ENCODE measurements around the gene SEMA4G. TPM values are rescaled to one million over a fixed set of nuclear protein-coding genes. Genes with fewer than 3 reads are reported as not detected.

SEMA4G gene
- total and polyA plus RNA-seq, 2 of the 13 experiments (the other 11 are each of a cell fraction or from before 2014, with no cell fraction given): 46.2 to 207 TPM

- TF ChIP-seq THAP9 (CRISPR knock-in tag; IDR thresholded peaks at IDR 0.05; ENCODE audit: borderline replicate concordance) (peak; percentile 55; the same call in 1 of the 2 replicates), ZBTB39 (CRISPR knock-in tag; IDR thresholded peaks at IDR 0.05) (no peak), FUBP1 (CRISPR knock-in tag; IDR thresholded peaks at IDR 0.05; ENCODE audit: borderline replicate concordance) (no peak), MIXL1 (CRISPR knock-in tag; IDR thresholded peaks at IDR 0.05) (peak; percentile 21; the same call in 1 of the 2 replicates), ZNF891 (CRISPR knock-in tag; IDR thresholded peaks at IDR 0.05) (no peak; the same call in none of the 2 replicates), GZF1 (CRISPR knock-in tag; IDR thresholded peaks at IDR 0.05) (no peak), ZNF234 (CRISPR knock-in tag; conservative IDR thresholded peaks at IDR 0.05) (no peak), ARID5B (CRISPR knock-in tag; IDR thresholded peaks at IDR 0.05) (peak; percentile 21; the same call in 1 of the 2 replicates), SALL1 (CRISPR knock-in tag; IDR thresholded peaks at IDR 0.05) (no peak), ZNF780A (CRISPR knock-in tag; IDR thresholded peaks at IDR 0.05) (no peak), ZNF777 (CRISPR knock-in tag; IDR thresholded peaks at IDR 0.05) (peak; percentile 63; the same call in 1 of the 2 replicates), FOXA3 (CRISPR knock-in tag; IDR thresholded peaks at IDR 0.05) (no peak; the same call in 1 of the 2 replicates), POLR2A (IDR thresholded peaks at IDR 0.05; ENCODE audit: insufficient read depth in 1 of 2, low read depth in 2 of 2, low read length in 2 of 2) (no peak; a peak in 1 of 4 replicates), MAFG (CRISPR knock-in tag; IDR thresholded peaks at IDR 0.05) (no peak), AKAP8 (CRISPR knock-in tag; IDR thresholded peaks at IDR 0.05) (no peak; the same call in none of the 2 replicates), ZNF619 (CRISPR knock-in tag; IDR thresholded peaks at IDR 0.05) (peak; percentile 64), ZNF33A (CRISPR knock-in tag; IDR thresholded peaks at IDR 0.05; ENCODE audit: borderline replicate concordance) (no peak), LCORL (IDR thresholded peaks at IDR 0.05) (no peak), LCORL (CRISPR knock-in tag; IDR thresholded peaks at IDR 0.05) (peak; percentile 36; the same call in 1 of the 2 replicates), WIZ (CRISPR knock-in tag; IDR thresholded peaks at IDR 0.05) (no peak)
These were observed 28.3 kb downstream of the SEMA4G start (continued) for GRCh38 chr10:100997360-100998182.
